ENCODE results near the gene MREG.

MREG gene

GRCh38 chr2:215917953-215918620 is 95.3 kb downstream of the MREG start:
- DNase-seq, result no peak

GRCh38 chr2:215915441-215915840 is 97.9 kb downstream of the MREG start:
- no peak for DNase-seq

GRCh38 chr2:215914777-215915165 is 98.6 kb downstream of the MREG start:
- DNase-seq, result no peak

- no peak for DNase-seq
These were observed 99.1 kb downstream of the MREG start for GRCh38 chr2:215914054-215914776.

GRCh38 chr2:215912299-215912842 is 101.0 kb downstream of the MREG start:
- no peak for DNase-seq

- no peak for DNase-seq
These were observed 101.9 kb downstream of the MREG start for GRCh38 chr2:215911301-215912085.

- no peak for DNase-seq
These were observed 103.2 kb downstream of the MREG start for GRCh38 chr2:215910180-215910579.

- no peak for DNase-seq
These were observed 106.2 kb downstream of the MREG start for GRCh38 chr2:215907147-215907546.

- no peak for DNase-seq
These were observed 106.9 kb downstream of the MREG start for GRCh38 chr2:215906458-215906857.

- DNase-seq, result no peak
These were observed 107.7 kb downstream of the MREG start for GRCh38 chr2:215905691-215906090.

- DNase-seq, result no peak
These were observed 109.2 kb downstream of the MREG start for GRCh38 chr2:215904101-215904500.

- DNase-seq, result no peak
These were observed 110.1 kb downstream of the MREG start for GRCh38 chr2:215903203-215903602.

GRCh38 chr2:215901796-215902195 is 111.6 kb downstream of the MREG start:
- DNase-seq, result no peak

- no peak for DNase-seq
These were observed 112.5 kb downstream of the MREG start for GRCh38 chr2:215900843-215901242.

- no peak for DNase-seq
These were observed 113.1 kb downstream of the MREG start for GRCh38 chr2:215900203-215900611.

- DNase-seq, result no peak
These were observed 113.9 kb downstream of the MREG start for GRCh38 chr2:215899141-215900074.

GRCh38 chr2:215898363-215898762 is 115.0 kb downstream of the MREG start:
- no peak for DNase-seq

- DNase-seq, result no peak
These were observed 116.4 kb downstream of the MREG start for GRCh38 chr2:215896921-215897320.

- no peak for DNase-seq
These were observed 118.0 kb downstream of the MREG start for GRCh38 chr2:215895330-215895729.

Data from NCI-H446 treated with DMSO at 0.1 percent for 48 hours (cell line).